ENCODE measurements around the gene GASK1A. TPM values are rescaled to one million over a fixed set of nuclear protein-coding genes. Genes with fewer than 3 reads are reported as not detected.

The GASK1A gene
- total RNA-seq, 2 experiments from 2014 or later: 0.28 TPM; not detected in 1

DNA sequence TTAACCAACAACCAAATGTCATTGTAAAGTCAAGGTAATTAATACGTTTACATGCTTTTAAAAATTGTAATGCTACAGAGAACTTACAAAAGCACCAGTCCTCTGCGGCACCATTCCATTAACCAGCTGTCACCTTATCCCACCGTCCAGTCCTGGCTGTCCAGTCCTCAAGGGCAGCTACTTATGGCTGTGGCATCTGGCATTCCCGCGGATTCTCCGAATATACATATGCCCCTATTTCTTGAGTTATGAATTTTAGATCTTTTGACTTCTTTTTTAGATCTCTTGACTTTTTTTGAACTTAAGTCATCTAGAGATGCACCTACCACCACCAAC, 127.2 kb downstream of the GASK1A start:
- no peaks in the 10 kb centered on the region for H3K9me3 Mint-ChIP-seq
- DNase-seq (peak in 1 of 14 experiments; percentile 1), ATAC-seq (ENCODE audit: poor library complexity) (no peak)
- H3K4me1 Mint-ChIP-seq (ENCODE audit: low read depth): peaks cover 26% of the 10 kb centered on the region
- TF ChIP-seq, protein P1, sequence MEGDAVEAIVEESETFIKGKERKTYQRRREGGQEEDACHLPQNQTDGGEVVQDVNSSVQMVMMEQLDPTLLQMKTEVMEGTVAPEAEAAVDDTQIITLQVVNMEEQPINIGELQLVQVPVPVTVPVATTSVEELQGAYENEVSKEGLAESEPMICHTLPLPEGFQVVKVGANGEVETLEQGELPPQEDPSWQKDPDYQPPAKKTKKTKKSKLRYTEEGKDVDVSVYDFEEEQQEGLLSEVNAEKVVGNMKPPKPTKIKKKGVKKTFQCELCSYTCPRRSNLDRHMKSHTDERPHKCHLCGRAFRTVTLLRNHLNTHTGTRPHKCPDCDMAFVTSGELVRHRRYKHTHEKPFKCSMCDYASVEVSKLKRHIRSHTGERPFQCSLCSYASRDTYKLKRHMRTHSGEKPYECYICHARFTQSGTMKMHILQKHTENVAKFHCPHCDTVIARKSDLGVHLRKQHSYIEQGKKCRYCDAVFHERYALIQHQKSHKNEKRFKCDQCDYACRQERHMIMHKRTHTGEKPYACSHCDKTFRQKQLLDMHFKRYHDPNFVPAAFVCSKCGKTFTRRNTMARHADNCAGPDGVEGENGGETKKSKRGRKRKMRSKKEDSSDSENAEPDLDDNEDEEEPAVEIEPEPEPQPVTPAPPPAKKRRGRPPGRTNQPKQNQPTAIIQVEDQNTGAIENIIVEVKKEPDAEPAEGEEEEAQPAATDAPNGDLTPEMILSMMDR (IDR thresholded peaks at IDR 0.05): no peak
- no peaks in the 10 kb centered on the region for H3K9me3 ChIP-seq (ENCODE audit: control insufficient read depth in 1 of 2, insufficient read depth in 1 of 2, low read length in 2 of 2)
- H3K4me1 ChIP-seq (ENCODE audit: insufficient read depth, low read length): peaks cover 17% of the 10 kb centered on the region
- H3K4me3 ChIP-seq (ENCODE audit: low read length): peak overlapping the region; percentile 68
- H3K27me3 ChIP-seq (ENCODE audit: control insufficient read depth in 1 of 2, insufficient read depth in 2 of 2, low read length in 2 of 2): no peaks in the 10 kb centered on the region
- intact Hi-C loops (cut with DNase I, micrococcal nuclease): loop anchor here in 1 of 2 experiments (5.0 to 10.0 kb wide), 5 partner anchors 181 to 1869 kb away; partner anchors contain the start of genes ABHD5, ACKR2, ANO10 and EXOSC7
- no peaks in the 10 kb centered on the region for H3K36me3 Mint-ChIP-seq (ENCODE audit: low read depth)
- ChIA-PET POLR2A (interaction anchor here (1.5 kb wide), 1 partner anchor 56 kb away, joined by 4 read pairs; no protein-coding TSS in a partner anchor), CTCF (no interaction called here)
- H3K4me3 Mint-ChIP-seq: peak overlapping the region; percentile 89
- H3K27me3 Mint-ChIP-seq: no peaks in the 10 kb centered on the region
- H3K36me3 ChIP-seq (ENCODE audit: insufficient read depth, low read length): no peaks in the 10 kb centered on the region
- H3K27ac ChIP-seq (ENCODE audit: low read depth in 1 of 2, low read length in 2 of 2): no peak overlapping the region
- H3K27ac Mint-ChIP-seq: peak overlapping the region; percentile 56

Other genes starting within 250 kb of the GASK1A start
- under 1 TPM in 1 of 2 experiments, not detected in 1; 0.38 TPM for gene CCDC13, start 206.1 kb upstream of the GASK1A start, total RNA-seq
- gene HIGD1A, start 174.8 kb upstream of the GASK1A start, total RNA-seq: 10 to 100 TPM in 1 of 2 experiments, 1 to 10 TPM in 1; 9.3 to 11.3 TPM
- gene ACKR2, start 169.9 kb upstream of the GASK1A start, total RNA-seq: under 1 TPM in 1 of 2 experiments, not detected in 1; 0.42 TPM
- gene CYP8B1, start 103.4 kb upstream of the GASK1A start, total RNA-seq: not detected
- 1 to 10 TPM; 2.5 to 2.7 TPM for gene ZNF662, start 73.2 kb upstream of the GASK1A start, total RNA-seq
- gene POMGNT2, start 126.8 kb downstream of the GASK1A start, total RNA-seq: 1 to 10 TPM; 6.8 to 8.4 TPM